HG03520 (cell line): Measurements from ENCODE around the gene ANGPTL2.

Experiments used
- ATAC-seq: cut with Tn5 transposase; IDR thresholded peaks from one replicate; pipeline ENCODE4 v1.9.1; 2021; ENCODE audit warnings: mild to moderate bottlenecking, moderate library complexity; ENCODE audit not compliant: unreplicated experiment

Gene ANGPTL2

GRCh38 chr9:127055745-127056402 lies 66.6 kb downstream of the ANGPTL2 start:
- no peak for ATAC-seq

DNA sequence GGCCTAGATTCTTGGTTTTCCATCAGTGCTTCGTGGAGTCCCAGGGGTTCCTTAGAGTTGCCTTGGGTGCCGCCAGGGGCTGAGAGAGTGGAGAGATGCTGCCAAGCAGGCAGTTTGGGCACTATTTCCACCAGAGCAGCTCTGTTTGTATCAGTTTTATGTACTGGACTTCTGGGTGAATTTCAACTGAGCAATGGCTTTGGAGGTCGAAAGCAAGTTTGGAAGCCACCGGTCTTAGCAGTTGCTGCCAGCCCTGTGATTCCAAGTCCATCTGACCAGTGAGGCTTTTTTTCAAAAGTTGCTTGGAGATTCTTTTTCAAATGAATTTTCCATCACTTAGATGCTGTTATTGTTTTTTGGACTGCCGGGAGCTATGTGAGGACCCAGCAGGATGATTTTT lies 68.5 kb downstream of the ANGPTL2 start:
- no peak for ATAC-seq

GRCh38 chr9:127053057-127053821 lies 69.2 kb downstream of the ANGPTL2 start:
- no peak for ATAC-seq

DNA sequence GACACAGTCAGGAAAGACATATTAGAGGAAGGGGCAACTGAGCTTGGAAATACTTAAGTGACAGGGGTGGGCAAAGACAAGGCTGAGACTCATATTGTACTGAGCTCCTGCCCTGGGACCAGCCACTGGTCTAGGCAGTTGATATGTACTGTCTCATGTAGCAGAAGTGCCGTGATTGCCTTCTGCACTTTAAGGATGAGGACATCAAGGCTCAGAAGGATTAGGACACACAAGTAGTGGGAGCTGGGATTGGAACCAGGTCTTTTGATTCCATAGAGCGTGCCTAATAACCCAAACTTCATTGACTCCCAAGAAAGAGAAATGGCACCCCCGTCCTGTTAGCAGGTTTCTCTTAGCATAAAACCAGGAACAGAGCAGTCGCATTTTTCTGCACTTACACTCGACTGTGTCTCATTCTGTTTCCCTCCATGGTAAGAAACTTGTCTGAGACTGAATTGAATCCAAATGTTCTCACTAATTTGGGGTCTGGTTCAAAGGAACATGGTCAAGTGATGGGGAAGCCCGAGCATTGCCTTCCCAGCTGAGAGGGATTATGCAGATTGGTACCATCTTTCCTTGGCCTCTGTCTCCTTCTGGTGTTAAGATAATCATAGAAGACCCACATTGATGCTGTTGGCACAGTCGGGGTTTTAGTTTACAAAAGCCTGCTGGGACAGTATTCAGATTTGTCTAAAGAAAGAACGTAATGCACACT lies 70.4 kb downstream of the ANGPTL2 start:
- no peak for ATAC-seq

- ATAC-seq: no peak
Measured at GRCh38 chr9:127050591-127051001, 71.8 kb downstream of the ANGPTL2 start.

- ATAC-seq: no peak
Measured at GRCh38 chr9:127050152-127050551, 72.3 kb downstream of the ANGPTL2 start.

- no peak for ATAC-seq
Measured at GRCh38 chr9:127049581-127049980, 72.9 kb downstream of the ANGPTL2 start.

- ATAC-seq: no peak
Measured at GRCh38 chr9:127049044-127049443, 73.4 kb downstream of the ANGPTL2 start.

GRCh38 chr9:127047971-127048370 lies 74.5 kb downstream of the ANGPTL2 start:
- no peak for ATAC-seq

DNA sequence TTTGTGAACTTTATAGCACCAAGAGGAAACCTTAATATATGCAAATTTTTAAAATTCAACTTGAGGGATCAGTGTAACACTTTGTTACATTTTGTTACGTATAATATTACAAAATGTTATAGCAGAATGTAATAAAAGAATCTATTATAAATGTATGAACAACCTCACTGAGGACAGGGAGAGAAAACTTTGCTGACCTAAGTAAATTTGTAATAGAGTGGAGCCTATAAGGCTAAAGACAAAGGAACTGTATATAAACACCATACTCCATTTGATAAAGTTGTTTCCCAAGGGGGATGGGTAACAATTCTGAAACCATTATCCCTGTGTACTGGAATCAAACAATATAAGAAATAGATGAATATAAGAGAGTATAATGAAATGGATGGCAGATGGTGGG lies 77.3 kb downstream of the ANGPTL2 start:
- ATAC-seq: no peak

GRCh38 chr9:127039492-127039891 lies 82.9 kb downstream of the ANGPTL2 start:
- ATAC-seq: no peak

- ATAC-seq: no peak
Measured at GRCh38 chr9:127038531-127038930, 83.9 kb downstream of the ANGPTL2 start.
